HG03064 (cell line): ENCODE results near the gene DDX28.
"Not testable (repeated sequence)": the region's sequence is repeated elsewhere in the genome, so short reads cannot be mapped to it uniquely, and the experiment has no call there.

Experiments used
- ATAC-seq: cut with Tn5 transposase; IDR thresholded peaks from one replicate; pipeline ENCODE4 v1.9.1; 2021; ENCODE audit warnings: low read depth; ENCODE audit not compliant: unreplicated experiment

The DDX28 gene

GRCh38 chr16:67998231-67998778 is 24.7 kb downstream of the DDX28 start:
- not testable (repeated sequence) for ATAC-seq

GRCh38 chr16:67996666-67997065 is 26.4 kb downstream of the DDX28 start:
- no peak for ATAC-seq

GRCh38 chr16:67995423-67995822 is 27.6 kb downstream of the DDX28 start:
- ATAC-seq: no peak

- not testable (repeated sequence) for ATAC-seq
These were observed 29.0 kb downstream of the DDX28 start for GRCh38 chr16:67994040-67994408.

GRCh38 chr16:67993207-67994039 is 29.6 kb downstream of the DDX28 start:
- ATAC-seq: no peak

- no peak for ATAC-seq
These were observed 30.3 kb downstream of the DDX28 start for GRCh38 chr16:67992661-67993206.

- no peak for ATAC-seq
These were observed 33.0 kb downstream of the DDX28 start for GRCh38 chr16:67990018-67990386.

- ATAC-seq: no peak
These were observed 33.6 kb downstream of the DDX28 start for GRCh38 chr16:67989322-67990017.

GRCh38 chr16:67988675-67989074 is 34.4 kb downstream of the DDX28 start:
- ATAC-seq: no peak

GRCh38 chr16:67987460-67988160 is 35.4 kb downstream of the DDX28 start:
- ATAC-seq: no peak

- ATAC-seq: no peak
These were observed 36.1 kb downstream of the DDX28 start for GRCh38 chr16:67986949-67987348.

- ATAC-seq: no peak
These were observed 40.9 kb downstream of the DDX28 start for GRCh38 chr16:67982011-67982696.

GRCh38 chr16:67979955-67980678 is 42.9 kb downstream of the DDX28 start, which contains the start of gene DPEP3:
Gene DPEP3, minus strand, starts transcription at chr16:67980499. Its CDS starts 119 bp downstream, at chr16:67980380.
- ATAC-seq: no peak

- no peak for ATAC-seq
These were observed 45.4 kb downstream of the DDX28 start for GRCh38 chr16:67977469-67978227.

GRCh38 chr16:67977005-67977404 is 46.0 kb downstream of the DDX28 start:
- ATAC-seq: no peak

GRCh38 chr16:67976205-67976604 is 46.8 kb downstream of the DDX28 start:
- no peak for ATAC-seq

GRCh38 chr16:67975321-67976105 is 47.5 kb downstream of the DDX28 start:
- ATAC-seq: no peak

- not testable (repeated sequence) for ATAC-seq
These were observed 50.7 kb downstream of the DDX28 start for GRCh38 chr16:67972285-67972684.
